Epithelial cell of prostate (primary cell): Measurements from ENCODE around the gene RNF175.
A peak's percentile ranks its signal among the peaks of the same experiment; 100 is the strongest.

Source experiments
- DNase-seq: peaks from one replicate; pipeline ENCODE4 v3.0.0-alpha.2; 2011; ENCODE audit warnings: low read depth, low spot score
- H3K27ac ChIP-seq: fragments of 450-650 bp; 2 replicates; pipeline ENCODE4 v1.5.1; 2017; ENCODE audit warnings: mild to moderate bottlenecking

RNF175 gene

DNA sequence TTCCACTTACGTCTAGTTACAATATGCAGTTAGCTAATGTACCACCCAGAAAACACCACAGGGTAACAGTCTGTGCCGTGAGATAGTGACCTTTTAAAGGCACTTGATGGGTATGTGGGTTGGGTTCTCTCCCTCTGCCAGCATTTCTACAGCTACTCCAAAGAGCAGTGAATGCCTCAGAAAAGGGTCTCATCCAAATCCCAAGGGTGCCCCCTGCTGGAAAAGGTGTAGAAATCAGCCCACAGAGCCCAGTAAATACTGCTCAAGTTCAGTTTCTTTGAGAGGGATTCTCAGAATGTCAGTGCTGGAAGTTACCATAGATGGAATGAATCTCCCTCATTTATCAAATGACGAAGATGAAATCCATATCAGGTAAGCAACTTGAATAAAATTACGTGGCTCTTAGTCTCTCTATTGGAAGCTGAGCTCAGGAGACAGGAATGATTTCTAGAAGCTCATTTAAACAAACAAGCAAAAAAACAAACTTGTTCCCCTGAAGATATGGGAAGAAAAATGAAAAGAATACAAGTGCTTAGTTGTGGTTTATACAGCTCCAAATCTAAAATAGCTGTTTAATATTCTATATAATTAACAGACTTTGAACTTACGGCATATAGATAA, 9.5 kb downstream of the RNF175 start:
- no peak overlapping the region for H3K27ac ChIP-seq
- no peak for DNase-seq

DNA sequence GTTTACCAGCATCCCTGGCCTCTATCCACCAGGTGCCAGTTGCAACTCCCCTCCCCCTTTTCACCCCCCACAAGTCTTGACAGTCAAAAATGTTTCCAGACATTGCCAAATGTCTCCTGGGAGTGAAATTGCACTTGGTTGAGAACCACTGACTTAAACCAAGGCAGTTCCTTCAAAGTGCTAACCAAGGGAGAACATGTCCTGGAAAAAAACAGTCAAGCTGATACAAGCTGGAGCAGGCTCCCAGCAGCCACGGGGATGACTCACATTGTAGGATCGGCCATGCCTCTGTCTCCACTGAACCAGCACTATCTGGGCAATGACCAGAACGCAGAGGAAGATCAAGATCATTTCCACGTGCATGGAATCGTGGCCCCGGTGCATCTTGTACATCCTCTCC, 11.4 kb downstream of the RNF175 start:
- DNase-seq = peak; percentile 76

DNA sequence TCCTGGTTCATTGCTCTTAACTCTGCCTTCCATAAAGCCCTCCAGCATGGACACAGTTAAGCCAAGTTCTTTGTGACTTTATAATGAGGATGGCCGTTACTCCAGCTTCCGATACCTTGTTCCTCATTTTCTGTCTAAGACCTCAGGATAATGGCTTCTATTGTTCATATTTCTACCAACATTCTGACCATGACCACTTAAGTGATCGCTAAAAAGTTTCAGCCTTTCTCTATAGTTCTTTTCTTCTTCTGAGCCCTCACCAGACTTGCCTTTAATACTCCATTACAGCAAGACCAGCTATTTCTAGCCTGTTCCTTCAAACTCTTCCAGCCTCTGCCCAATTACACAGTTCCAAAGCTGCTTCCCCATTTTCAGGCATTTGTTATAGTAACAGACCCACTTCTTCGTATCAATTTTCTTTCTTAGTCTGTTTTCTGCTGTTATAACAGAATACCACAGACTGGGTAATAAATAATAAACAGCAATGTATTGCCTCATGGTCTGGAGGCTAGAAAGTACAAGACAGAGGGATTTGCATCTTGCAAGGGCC, 12.3 kb downstream of the RNF175 start:
- H3K27ac ChIP-seq = peak overlapping the region; percentile 40
- DNase-seq = no peak

More for the DNA sequence above, 11.4 kb downstream of the RNF175 start:
- peak overlapping the region; percentile 40 for H3K27ac ChIP-seq

DNA sequence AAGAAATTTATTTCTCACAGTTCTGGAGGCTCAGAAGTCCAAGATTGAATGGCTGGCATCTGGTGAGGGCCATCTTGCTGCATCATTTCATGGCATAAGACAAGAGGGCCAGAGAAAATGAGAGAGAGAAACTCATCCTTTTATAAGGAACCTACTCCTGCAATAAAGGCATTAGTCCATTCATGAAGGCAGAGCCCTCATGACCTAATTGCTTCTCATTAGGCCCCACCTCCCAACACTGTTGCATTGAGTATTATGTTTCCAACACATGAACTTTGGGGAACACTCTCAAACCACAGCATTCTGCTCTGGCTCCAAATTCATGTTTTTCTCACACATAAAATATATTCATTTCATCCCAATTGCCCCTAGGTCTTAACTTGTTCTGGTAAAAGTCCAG, 14.2 kb downstream of the RNF175 start:
- no peak overlapping the region for H3K27ac ChIP-seq

DNA sequence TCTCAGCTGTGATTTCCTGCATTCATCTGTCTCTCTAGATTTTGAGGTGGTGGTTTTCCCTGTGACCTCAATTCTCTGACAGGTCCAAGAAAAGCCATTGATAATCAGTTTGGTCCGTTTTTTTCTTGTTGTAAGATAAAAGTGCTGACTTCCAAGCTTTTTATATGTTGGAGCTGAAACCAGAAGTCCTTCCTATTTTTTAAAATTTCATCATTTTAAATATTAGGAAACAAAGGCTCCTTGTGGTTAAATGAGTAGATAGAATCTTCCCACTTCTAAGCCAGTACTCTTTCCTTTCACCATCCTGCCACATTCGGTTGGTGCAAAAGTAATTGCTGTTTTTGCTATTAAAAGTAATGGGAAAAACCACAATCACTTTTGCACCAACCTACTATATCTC, 18.3 kb downstream of the RNF175 start:
- DNase-seq = no peak
- no peak overlapping the region for H3K27ac ChIP-seq

More for the DNA sequence above, 14.2 kb downstream of the RNF175 start:
- DNase-seq = no peak

DNA sequence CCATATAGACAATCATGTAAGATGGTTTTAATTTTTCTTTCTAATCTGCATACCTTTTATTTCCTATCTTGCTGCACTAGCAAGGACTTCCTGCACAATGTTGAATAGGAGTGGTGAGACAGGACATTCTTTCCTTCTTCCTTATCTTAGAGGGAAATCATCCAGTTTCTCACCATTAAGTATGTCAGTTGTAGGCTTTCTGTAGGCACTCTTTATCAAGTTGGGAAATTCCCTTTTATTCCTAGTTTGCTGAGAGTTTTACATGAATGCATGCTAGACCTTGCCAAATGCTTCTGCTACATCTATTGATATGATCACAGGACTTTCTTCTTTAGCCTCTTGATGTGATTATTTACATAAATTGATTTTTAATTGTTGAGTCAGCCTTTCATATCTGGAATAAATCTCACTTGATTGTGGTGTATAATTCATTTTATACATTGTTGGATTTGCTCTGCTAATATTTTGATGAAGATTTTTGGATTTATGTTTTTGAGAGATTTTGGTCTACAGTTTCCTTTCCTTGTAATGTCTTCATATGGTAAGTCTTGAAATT, 23.8 kb downstream of the RNF175 start:
- no peak overlapping the region for H3K27ac ChIP-seq
- no peak for DNase-seq

DNA sequence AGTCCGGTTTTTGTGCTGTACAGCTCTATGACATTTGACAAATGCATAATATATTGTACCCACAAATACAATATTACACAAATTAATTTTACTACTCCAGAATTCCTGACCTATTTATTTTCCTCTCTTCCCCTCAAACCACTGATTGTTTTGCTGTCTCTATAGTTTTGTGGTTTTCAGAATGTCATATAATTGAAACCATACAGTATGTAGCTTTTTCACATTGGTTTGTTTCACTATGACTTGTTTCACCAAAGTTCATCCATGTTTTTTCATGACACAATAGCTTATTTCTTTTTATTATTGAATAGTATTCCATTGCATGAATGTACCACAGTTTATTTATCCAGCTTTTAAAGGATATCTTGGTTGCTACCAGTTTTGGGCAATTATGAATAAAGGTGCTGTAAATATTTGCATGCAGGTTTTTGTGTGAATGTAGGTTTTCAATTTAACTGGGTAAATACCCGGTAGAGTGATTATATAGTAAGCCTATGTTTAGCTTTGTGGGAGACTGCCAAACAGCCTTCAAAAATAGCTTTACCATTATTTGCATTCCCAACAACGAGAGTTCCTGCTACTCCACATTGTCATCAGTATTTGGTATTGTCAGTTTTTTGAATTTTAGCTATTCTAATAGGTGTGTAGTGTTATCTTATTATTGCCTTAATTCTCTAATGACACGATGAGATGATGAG, 25.9 kb downstream of the RNF175 start:
- no peak for DNase-seq
- no peak overlapping the region for H3K27ac ChIP-seq

DNA sequence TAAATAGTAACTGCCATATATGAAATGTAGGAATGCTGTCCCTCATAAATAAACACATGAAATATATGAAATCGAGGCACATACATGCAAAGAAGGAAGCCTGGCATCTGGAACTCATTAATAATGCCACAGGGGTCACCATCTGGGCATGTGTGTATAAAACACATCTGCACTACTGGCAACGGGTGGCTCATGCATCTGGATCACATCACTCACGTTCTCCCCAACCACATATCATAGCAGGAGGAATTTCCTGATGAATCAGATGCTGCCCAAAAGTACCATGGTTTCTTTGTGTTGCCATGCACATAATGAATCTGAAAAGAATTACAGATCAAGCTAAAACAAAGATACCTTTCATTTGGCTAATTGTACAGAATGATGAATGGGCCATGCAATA, 28.6 kb downstream of the RNF175 start:
- DNase-seq = peak; percentile 41
- H3K27ac ChIP-seq = peak overlapping the region; percentile 37

DNA sequence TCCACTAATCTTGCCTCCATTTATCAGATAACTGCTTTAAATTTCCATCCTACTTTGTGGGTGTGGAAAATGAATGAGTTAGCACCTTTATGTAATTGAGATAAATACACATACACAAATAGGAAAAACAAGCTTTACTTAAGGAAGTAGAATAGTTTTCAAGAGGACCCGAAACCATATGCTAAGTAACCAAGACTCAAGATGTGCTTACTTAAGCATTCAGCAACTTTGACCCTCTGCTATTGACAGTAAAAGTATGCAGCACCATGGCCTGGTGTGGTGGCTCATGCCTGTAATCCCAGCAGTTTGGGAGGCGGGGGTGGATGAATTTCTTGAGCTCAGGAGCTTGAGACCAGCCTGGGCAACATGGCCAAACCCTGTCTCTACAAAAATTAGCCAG, 29.9 kb downstream of the RNF175 start:
- DNase-seq = no peak
- H3K27ac ChIP-seq = no peak overlapping the region

DNA sequence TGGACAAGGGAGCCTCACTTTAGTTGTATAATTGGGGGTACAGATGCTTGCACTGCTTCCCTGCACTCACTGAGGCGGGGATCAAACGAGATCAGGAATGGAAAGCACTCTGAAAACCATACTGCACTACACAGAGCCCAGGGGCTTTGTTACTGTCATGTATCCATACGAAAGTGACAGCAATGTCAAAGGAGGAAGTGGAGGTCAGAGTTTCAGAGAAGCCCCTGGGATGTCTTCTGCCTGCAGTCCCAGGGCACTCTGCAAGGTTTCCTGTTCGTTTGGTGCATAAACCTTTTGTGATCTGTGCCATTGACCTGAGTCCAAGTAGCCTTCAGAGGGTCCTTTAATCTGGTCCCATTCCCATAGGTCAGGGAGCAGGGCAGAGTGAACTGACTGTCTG, 31.2 kb downstream of the RNF175 start:
- no peak for DNase-seq

DNA sequence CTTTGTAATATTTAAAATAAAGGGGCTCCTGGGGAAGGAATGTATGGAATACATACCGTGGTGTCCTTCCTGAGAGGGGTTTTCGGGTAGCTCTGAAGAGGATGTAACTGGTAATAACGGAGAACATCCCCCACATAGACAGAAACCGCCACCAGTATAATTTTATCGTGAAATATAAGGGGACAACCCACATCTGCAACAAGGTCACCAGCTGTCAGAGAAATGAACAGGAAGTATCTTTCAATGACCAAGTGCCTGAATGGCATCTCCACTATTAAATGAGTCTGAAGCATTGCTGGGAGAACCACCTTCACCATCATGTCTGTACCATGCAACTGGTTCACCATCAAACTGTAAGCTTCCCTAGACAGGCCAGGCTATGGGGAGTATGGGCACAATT, 31.7 kb downstream of the RNF175 start:
- DNase-seq = no peak
- no peak overlapping the region for H3K27ac ChIP-seq

More for the DNA sequence above, 31.2 kb downstream of the RNF175 start:
- no peak overlapping the region for H3K27ac ChIP-seq

DNA sequence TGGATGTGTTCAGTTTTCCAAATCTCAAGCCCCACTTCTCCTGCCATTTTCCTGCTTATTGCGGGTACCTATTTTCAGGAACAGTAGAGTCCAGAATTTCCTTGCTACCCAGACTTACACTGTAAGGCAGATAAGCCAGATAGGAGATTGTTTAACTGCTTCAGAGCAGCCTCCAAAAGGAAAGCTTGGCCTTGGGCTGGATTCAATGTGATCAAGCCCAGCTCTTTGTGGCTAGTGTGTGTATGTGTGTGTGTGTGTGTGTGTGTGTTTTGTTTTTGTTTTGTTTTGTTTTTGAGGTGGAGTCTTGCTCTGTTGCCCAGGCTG, 34.0 kb downstream of the RNF175 start:
- H3K27ac ChIP-seq = no peak overlapping the region
- DNase-seq = no peak

DNA sequence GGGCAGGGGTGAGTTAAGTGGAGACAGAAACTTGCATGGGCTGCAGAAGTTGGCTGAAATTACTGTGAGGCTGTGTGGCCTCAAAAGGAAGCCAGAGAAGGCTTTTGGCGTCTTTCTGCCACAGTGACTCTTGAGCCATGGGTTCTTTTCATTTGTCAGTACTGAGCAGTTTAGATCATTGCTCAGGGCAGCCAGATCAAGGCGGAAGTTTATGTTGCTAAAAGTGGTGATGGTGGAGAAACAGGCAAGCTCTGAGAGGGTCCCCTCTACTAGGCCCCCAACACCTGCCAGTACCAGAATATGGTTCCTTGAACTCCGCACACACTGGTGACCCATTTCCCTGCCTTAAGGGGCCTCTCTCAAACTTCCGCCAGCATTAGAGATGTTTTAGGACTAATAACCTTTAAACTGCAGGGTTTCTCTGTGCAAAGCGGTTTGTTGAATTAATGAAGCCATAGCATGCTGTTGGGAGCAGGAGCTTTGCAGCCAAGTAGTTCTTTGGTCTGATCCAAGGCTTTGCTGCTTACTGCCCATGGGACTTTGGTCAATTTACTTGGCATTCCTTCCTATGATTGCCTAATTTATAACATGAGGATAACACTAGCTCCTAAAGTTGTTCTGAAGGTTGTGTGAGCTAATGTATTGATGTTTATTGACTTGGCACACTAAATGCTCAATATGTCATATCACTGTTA, 34.5 kb downstream of the RNF175 start:
- H3K27ac ChIP-seq = no peak overlapping the region
- DNase-seq = no peak

DNA sequence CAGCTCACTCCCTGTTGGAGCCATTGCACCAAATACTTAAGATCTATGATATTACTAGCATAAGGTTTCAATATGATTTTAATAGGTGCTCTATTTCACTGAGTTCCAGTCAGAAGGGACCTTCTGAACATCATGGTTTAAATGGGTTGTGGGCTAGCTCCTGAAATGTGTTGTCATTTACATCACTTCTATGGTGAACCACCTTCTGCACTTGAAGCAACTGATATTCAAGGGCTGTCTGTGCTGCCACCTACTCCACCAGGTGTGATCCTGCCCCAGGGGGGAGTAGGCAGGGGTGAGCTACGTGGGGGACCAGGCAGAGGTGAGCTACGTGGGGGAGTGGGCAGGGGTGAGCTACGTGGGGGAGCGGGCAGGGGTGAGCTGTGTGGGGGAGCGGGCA, 35.2 kb downstream of the RNF175 start:
- no peak overlapping the region for H3K27ac ChIP-seq
- no peak for DNase-seq

DNA sequence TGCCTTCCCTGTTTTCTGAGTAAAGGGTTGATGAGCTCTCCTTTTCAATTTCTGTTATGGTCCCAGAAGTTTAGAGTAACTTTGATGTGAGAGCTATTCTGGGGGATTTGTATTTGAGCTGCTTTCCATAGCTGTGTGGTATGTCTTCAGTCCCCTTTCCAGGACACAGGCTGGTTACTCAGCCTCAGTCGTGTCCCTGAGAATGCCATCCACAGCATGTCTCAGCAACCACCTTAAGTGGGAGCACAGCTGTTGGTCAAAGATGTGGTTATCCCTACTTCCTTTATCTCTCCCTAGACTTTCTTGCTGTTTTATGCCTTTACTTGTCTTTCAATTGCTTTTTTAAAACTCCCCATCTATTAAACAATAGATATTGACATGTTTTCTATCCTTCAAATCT, 37.8 kb downstream of the RNF175 start:
- DNase-seq = no peak
- no peak overlapping the region for H3K27ac ChIP-seq

DNA sequence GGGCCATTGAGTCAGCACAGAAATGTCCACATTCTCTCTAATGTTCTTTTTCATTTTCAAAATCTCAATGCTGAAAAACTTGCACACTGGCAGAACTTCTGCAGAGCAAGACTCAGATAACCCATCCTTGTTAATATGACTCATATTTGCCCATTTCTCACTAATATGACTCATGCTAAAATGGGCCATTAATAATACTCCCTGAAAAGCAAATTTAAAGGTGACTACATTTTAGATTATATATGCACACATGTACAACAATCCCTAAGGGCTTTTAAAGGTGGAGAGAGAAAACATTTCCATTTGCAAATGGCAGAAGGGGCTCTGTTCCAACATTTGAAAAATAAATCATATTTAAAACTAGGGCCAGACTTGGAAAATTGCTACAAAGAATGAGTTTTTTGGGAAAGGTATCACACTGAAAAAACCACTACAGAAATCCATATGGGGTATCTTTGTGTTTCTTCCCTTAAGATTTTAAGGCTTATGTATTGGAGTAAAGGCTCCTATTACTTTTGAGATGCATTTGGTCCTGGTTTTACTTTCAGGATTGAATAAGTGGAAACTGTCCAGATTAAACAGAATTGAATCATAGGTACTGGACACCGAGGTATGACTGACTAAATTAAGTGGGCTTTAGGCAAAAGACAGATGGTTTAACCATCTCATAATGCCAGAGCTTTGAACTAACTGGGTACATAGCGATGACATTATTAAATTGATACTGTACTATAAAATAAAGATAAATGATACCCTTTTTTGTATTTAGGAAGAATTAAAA, 45.8 kb downstream of the RNF175 start:
- DNase-seq = peak; percentile 26
- H3K27ac ChIP-seq = no peak overlapping the region

DNA sequence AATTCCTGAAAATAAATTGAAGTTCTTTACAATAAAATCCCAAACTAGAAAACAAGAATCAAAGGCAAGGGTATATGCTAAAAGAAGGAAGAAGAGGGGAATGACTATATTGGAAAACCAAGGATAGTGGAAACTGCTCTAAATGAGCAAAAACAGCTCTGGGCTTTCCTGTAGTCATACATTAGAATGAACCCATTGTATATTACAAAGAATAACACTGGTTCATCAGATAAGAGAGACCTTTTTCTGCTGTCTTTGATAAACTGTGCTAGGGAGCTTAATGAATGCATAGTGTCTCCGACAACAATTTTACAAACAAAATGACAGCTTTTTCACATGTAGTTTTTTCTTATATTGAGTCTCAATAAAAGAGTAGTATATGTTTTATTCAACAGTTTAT, 49.1 kb downstream of the RNF175 start:
- H3K27ac ChIP-seq = no peak overlapping the region
- DNase-seq = no peak

DNA sequence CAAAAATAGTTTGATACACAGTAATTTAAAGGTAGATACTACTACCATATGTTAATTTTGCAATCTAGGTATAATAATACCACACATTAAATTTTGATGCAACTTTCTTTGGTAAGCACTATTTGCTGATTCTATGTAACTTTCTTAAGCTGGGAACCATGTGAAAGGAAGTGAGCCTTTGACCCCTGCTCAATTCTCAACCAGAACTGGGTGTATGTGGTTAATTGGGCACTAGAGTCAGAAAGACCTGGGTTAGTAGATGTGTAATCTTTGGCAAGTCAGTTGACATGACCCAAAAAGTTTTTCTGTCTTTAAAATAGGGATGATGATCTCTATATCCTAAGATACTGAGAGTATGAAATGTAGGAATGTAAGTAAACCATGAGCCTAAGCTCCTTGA, 53.3 kb downstream of the RNF175 start:
- DNase-seq = no peak

DNA sequence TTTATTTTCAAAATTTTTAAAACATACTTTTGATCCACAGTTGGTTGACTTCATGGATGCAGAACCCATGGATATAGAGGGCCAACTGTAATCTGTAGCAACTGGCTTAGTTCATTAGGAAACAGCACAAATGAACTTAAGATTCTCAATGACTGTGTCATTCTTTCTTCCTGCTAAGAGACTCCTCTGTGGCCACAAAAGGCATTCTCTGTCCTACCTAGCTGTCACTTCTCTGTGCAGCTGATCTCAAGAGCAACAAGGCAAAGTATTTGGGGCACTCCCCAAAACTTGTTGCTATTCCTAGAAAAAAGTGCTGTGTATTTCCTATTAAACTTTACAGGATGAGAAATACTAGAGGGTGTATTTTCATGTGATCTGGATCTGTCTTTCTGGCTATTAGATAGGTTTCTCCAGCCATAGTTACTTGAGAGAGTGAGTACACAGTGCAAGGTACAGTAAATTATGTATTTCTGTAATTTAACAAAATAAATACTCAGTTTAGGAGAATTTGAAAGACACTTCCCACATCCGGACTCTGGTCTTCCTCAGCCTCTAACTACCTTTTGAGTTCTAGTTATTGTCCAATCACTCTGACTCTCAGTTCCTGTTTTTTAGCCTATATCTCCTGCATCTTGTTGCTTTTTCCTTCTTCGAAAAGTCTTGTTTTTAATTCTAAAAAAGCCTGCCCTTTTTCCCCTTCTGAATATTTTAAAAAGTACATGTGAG, 53.9 kb downstream of the RNF175 start:
- no peak overlapping the region for H3K27ac ChIP-seq

More for the DNA sequence above, 53.3 kb downstream of the RNF175 start:
- no peak overlapping the region for H3K27ac ChIP-seq

DNA sequence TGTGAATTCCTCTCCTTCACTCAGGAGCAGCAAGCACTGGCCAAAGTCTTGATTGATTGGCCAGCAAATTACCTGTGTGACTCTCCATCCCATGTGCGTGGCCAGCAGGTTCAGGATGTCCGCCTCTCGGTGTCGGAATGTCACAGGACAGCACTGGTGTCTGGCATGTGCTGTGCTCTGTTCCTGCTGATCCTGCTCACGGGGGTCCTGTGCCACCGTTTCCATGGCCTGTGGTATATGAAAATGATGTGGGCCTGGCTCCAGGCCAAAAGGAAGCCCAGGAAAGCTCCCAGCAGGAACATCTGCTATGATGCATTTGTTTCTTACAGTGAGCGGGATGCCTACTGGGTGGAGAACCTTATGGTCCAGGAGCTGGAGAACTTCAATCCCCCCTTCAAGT, 55.3 kb downstream of the RNF175 start:
- no peak overlapping the region for H3K27ac ChIP-seq
- DNase-seq = no peak

More for the DNA sequence above, 53.9 kb downstream of the RNF175 start:
- no peak for DNase-seq
